Stomach (tissue), 4 donors: ENCODE measurements around the gene TWIST1.

Experiments used
- CTCF ChIP-seq, 7 experiments: fragments of 450-650 bp in 4 of 7; fragments of 200-600 bp in 3 of 7; sonication (generic) in 3 of 7; IDR thresholded peaks; one replicate each; pipeline ENCODE4 v1.5.1; 2016 to 2019; ENCODE audit warnings: antibody characterized with exemption in 7 of 7, control low read depth in 2 of 7, mild to moderate bottlenecking in 1 of 7
- POLR2AphosphoS5 ChIP-seq, 3 donors: sonication (generic); formaldehyde crosslinking; IDR thresholded peaks; one replicate each; pipeline ENCODE4 v1.6.1; 2016; ENCODE audit warnings: antibody characterized with exemption in 3 of 3

GRCh38 chr7:19090526-19090925, 26.9 kb downstream of the TWIST1 start:
- TF ChIP-seq CTCF (IDR thresholded peaks at IDR 0.05) = no peak
- TF ChIP-seq POLR2AphosphoS5 (IDR thresholded peaks at IDR 0.05) = no peak
